HEK293T (cell line): Measurements from ENCODE around the gene CASP8AP2.
A peak's percentile ranks its signal among the peaks of the same experiment; 100 is the strongest.

Experiments used
- CTCF ChIA-PET: fragments of 350-600 bp; formaldehyde crosslinking; extraction: SDS; loops from one replicate; lab custom pipeline; 2021; ENCODE audit warnings: antibody characterized with exemption, inconsistent platforms; lab: Yijun Ruan, JAX
- POLR2A ChIA-PET: fragments of 350-600 bp; formaldehyde crosslinking; extraction: SDS; loops from one replicate; lab custom pipeline; 2020; ENCODE audit warnings: antibody characterized with exemption, inconsistent platforms; lab: Yijun Ruan, JAX
- DNase-seq: peaks from one replicate; pipeline ENCODE4 v3.0.0; 2012; ENCODE audit warnings: mixed read lengths; ENCODE audit errors: extremely low spot score
- ARNT ChIP-seq: fragments of 450-650 bp; IDR thresholded peaks from 2 replicates; pipeline ENCODE4 v1.6.1; 2017; ENCODE audit warnings: mild to moderate bottlenecking
- BHLHE40 ChIP-seq: fragments of 450-650 bp; IDR thresholded peaks from 2 replicates; pipeline ENCODE4 v1.6.1; 2016; ENCODE audit warnings: mild to moderate bottlenecking, moderate library complexity, borderline replicate concordance
- CTBP1 ChIP-seq: fragments of 450-650 bp; IDR thresholded peaks from 2 replicates; pipeline ENCODE4 v1.6.1; 2016; ENCODE audit warnings: borderline replicate concordance
- ELF4 ChIP-seq: fragments of 450-650 bp; IDR thresholded peaks from 2 replicates; pipeline ENCODE4 v1.6.1; 2017; ENCODE audit warnings: antibody characterized with exemption
- FOXA1 ChIP-seq: fragments of 450-650 bp; IDR thresholded peaks from 2 replicates; pipeline ENCODE4 v1.6.1; 2016; ENCODE audit warnings: mild to moderate bottlenecking
- FOXK2 ChIP-seq: fragments of 450-650 bp; IDR thresholded peaks from 2 replicates; pipeline ENCODE4 v1.6.1; 2016; ENCODE audit warnings: mild to moderate bottlenecking
- FOXM1 ChIP-seq: fragments of 450-650 bp; IDR thresholded peaks from 2 replicates; pipeline ENCODE4 v1.6.1; 2017; ENCODE audit warnings: mild to moderate bottlenecking, borderline replicate concordance
- HDGF ChIP-seq: fragments of 450-650 bp; IDR thresholded peaks from 2 replicates; pipeline ENCODE4 v1.6.1; 2017; ENCODE audit warnings: antibody characterized with exemption, borderline replicate concordance
- L3MBTL2 ChIP-seq: fragments of 450-650 bp; conservative IDR thresholded peaks from 2 replicates; pipeline ENCODE4 v1.6.1; 2016; ENCODE audit warnings: mild to moderate bottlenecking
- LEF1 ChIP-seq: fragments of 450-650 bp; IDR thresholded peaks from 2 replicates; pipeline ENCODE4 v1.6.1; 2017; ENCODE audit warnings: mild to moderate bottlenecking, borderline replicate concordance
- NFRKB ChIP-seq: fragments of 450-650 bp; IDR thresholded peaks from 2 replicates; pipeline ENCODE4 v1.6.1; 2016; ENCODE audit warnings: mild to moderate bottlenecking, moderate library complexity
- SP1 ChIP-seq: fragments of 450-650 bp; IDR thresholded peaks from 2 replicates; pipeline ENCODE4 v1.6.1; 2017
- SUZ12 ChIP-seq: fragments of 450-650 bp; IDR thresholded peaks from 2 replicates; pipeline ENCODE4 v1.6.1; 2016; ENCODE audit warnings: mild to moderate bottlenecking
- TARDBP ChIP-seq: fragments of 450-650 bp; IDR thresholded peaks from 2 replicates; pipeline ENCODE4 v1.6.1; 2016
- ZNF384 ChIP-seq: fragments of 450-650 bp; IDR thresholded peaks from 2 replicates; pipeline ENCODE4 v1.6.1; 2016
- TF ChIP-seq, protein P1 (sequence below): fragments of 450-650 bp; IDR thresholded peaks from 2 replicates; pipeline ENCODE4 v1.6.1; 2016

The CASP8AP2 gene

DNA sequence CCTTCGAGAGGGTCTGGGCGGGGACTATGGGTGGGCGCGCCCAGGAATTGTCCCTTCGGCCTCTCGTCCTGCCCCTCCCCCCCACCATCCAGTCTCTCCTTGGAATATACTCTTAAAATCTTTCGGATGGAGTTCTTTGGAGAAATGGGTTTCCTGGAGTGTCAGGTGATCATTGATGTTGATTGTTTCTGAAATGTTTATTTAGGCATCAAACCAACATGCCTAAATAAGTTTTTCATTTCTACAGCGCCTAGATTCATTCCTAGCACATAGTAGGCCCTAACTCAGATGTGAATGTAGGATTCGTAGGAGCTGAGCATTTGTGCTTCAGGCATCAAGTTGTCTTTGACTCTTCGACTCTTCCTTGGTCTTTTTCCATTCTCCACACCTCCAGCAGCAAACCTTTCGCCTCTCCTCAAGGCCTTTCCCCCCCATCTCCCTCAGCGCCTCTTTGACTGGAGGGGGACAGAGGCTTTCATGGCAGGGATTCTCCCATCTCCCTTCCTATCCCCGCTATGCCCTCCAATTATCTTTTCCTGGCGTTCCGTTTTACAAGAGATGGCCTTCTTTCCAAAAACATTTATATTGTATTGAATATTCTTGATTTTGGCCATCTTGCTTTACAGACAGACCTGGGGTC, 610 bp downstream of the CASP8AP2 start:
- ChIA-PET CTCF (no interaction called here), POLR2A (interaction anchor here (0.8 to 3.8 kb wide), 5 partner anchors 10 to 16 kb away, joined by 5 to 92 read pairs (median 6); partner anchors contain the start of gene MDN1)
- TF ChIP-seq, protein P1, sequence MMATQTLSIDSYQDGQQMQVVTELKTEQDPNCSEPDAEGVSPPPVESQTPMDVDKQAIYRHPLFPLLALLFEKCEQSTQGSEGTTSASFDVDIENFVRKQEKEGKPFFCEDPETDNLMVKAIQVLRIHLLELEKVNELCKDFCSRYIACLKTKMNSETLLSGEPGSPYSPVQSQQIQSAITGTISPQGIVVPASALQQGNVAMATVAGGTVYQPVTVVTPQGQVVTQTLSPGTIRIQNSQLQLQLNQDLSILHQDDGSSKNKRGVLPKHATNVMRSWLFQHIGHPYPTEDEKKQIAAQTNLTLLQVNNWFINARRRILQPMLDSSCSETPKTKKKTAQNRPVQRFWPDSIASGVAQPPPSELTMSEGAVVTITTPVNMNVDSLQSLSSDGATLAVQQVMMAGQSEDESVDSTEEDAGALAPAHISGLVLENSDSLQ: no peak
- TF ChIP-seq ELF4 (no peak), ZNF384 (no peak), FOXM1 (no peak), SUZ12 (no peak), ARNT (no peak), FOXK2 (no peak), SP1 (no peak), FOXA1 (no peak), HDGF (no peak), NFRKB (no peak), L3MBTL2 (no peak), BHLHE40 (no peak), LEF1 (no peak), TARDBP (no peak), CTBP1 (no peak)
- DNase-seq: peak; percentile 16

DNA sequence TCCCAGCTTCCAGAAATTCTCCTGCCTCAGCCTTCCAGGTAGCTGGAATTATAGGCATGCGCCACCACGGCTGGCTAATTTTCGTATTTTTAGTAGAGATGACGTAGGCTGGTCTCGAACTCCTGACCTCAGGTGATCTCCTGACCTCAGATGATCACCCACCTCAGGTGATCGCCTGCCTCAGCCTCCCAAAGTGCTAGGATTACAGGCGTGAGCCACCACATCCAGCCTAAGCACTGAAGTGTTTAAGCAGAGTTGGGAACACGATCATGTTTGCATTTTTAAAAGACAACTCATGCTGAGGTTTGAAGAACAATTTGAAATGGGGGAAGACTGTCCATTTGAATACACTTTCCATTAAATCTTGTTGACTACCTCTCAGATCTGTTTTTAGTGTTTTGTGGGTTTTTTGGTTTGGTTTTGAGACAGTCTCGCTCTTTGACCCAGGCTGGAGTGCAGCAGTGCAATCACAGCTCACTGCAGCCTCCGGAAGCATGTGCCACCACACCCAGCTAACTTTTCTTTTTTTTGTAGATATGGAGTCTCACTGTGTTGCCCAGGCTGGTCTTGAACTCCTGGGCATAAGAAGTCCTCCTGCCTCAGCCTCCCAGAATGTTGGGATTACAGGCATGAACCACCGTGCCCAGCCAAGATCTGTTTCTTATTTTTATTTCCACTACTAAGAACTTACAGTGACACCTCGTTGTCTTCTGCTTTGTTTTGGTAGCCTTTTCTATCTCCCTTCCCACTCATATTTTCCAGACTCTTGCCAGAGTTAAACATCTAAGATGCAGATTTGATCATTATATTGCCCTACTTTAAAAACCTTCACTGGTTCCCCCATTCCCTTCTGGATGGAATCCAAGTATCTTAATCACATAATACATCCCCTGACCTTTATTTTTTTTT, 5.5 kb downstream of the CASP8AP2 start:
- ChIA-PET CTCF (interaction anchor here (0.7 kb wide), 1 partner anchor 34 kb away, joined by 5 read pairs; no protein-coding TSS in a partner anchor), POLR2A (interaction anchor here (1.0 kb wide), 1 partner anchor 16 kb away, joined by 3 read pairs; the partner anchor contains the start of gene MDN1)
- TF ChIP-seq ELF4: no peak
- TF ChIP-seq, protein P1: no peak
- TF ChIP-seq FOXK2: no peak
- no peak for DNase-seq

DNA sequence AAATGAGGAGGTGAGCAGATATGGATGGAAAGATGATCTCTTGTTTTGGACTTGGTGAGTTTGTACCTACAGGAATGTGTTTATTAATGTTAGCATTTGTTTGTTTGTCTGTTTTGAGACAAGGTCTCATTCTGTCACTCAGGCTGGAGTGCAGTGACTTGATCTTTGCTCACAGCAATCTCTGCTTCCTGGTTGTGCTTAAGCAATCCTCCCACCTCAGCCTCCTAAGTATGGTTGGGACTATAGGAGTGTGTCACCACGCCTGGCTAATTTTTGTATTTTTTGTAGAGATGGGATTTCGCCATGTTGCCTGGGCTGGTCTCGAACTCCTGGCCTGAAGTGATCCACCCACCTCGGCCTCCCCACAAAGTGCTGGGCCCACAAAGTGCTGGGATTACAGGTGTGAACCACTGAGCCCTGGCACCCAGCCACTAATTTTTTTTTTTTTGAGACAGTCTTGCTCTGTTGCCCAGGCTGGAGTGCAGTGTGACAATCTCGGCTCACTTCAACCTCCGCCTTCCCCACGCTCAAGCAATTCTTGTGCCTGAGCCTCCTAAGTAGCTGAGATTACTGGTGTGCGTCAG, 7.1 kb downstream of the CASP8AP2 start:
- ChIA-PET POLR2A (no interaction called here), CTCF (no interaction called here)
- no peak for DNase-seq
- TF ChIP-seq ARNT: no peak
- TF ChIP-seq, protein P1: no peak
- TF ChIP-seq ELF4: no peak
- no peak for TF ChIP-seq BHLHE40
- TF ChIP-seq LEF1: no peak
- TF ChIP-seq SP1: no peak
- no peak for TF ChIP-seq HDGF
- no peak for TF ChIP-seq FOXA1
- no peak for TF ChIP-seq FOXM1
- TF ChIP-seq SUZ12: no peak
- TF ChIP-seq ZNF384: no peak
- TF ChIP-seq NFRKB: no peak
- TF ChIP-seq CTBP1: no peak
- no peak for TF ChIP-seq L3MBTL2
- TF ChIP-seq FOXK2: no peak
- TF ChIP-seq TARDBP: no peak

DNA sequence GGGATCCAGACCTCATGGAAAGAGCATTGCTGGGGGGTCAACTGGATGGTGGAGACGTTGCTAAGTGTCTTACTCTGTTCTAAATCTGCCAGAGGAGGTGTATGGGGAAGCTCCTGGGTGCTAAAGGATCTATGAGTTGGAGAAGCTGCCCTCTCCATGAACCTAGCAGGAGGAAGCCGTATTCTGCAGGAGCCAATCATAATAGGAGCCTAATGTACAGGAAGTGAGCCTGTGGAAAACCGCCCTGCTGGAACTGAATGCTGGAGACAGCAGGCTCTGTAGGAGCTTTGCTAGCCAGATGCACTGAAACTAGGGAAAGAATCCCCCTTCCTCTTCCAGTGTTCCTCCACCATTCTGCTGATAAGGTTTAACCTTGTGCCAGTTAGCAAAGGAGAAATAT, 10.9 kb downstream of the CASP8AP2 start:
- DNase-seq: peak; percentile 21
- POLR2A ChIA-PET: interaction anchor here (1.0 to 1.6 kb wide), 4 partner anchors 10 to 20 kb away, joined by 3 to 14 read pairs (median 5); partner anchors contain the start of gene CASP8AP2
- no peak for TF ChIP-seq ZNF384
- no peak for TF ChIP-seq NFRKB
- TF ChIP-seq, protein P1: no peak
- no peak for TF ChIP-seq SP1
- TF ChIP-seq BHLHE40: no peak
- TF ChIP-seq SUZ12: no peak
- CTCF ChIA-PET: no interaction called here

DNA sequence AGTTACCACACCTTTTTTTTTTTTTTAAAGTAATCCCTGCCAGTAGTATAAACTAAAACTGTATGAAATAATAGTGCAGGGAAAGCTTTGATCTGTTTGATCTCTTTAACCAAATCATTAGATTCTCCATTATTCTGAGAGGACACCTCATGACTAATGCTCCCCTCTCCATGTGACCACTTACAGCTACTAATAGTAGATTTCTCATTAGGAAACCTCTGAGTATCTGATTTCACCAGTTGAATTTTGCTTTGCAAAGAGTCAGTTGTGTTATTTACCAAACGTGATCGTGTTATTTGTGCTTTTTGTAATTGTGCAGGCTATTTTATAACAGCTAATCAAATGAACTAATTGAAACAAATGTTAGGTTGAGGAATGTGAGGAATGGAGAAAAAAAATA, 12.5 kb downstream of the CASP8AP2 start:
- TF ChIP-seq FOXK2 (no peak), ARNT (no peak), SP1 (no peak), NFRKB (no peak), BHLHE40 (no peak), ELF4 (no peak)
- TF ChIP-seq, protein P1: no peak
- DNase-seq: no peak
- CTCF ChIA-PET: no interaction called here
- POLR2A ChIA-PET: interaction anchor here (1.7 to 2.2 kb wide), 2 partner anchors 12 to 13 kb away, joined by 6 to 8 read pairs; partner anchors contain the start of gene CASP8AP2
